GM21526 (cell line): ENCODE results near the gene GADD45B.
"Not testable (repeated sequence)": the region's sequence is repeated elsewhere in the genome, so short reads cannot be mapped to it uniquely, and the experiment has no call there.

Source experiments
- ATAC-seq: cut with Tn5 transposase; IDR thresholded peaks from one replicate; pipeline ENCODE4 v1.9.1; 2021; ENCODE audit warnings: moderate library complexity; ENCODE audit not compliant: unreplicated experiment, low FRiP score

GADD45B gene

GRCh38 chr19:2484178-2484937 lies 8.4 kb downstream of the GADD45B start:
- no peak for ATAC-seq

- ATAC-seq = no peak
Observed at GRCh38 chr19:2485428-2485827, 9.5 kb downstream of the GADD45B start.

- no peak for ATAC-seq
Observed at GRCh38 chr19:2487090-2487489, 11.2 kb downstream of the GADD45B start.

- ATAC-seq = no peak
Observed at GRCh38 chr19:2487842-2488241, 11.9 kb downstream of the GADD45B start.

GRCh38 chr19:2488405-2488941 lies 12.5 kb downstream of the GADD45B start:
- ATAC-seq = no peak

GRCh38 chr19:2488942-2489731 lies 13.2 kb downstream of the GADD45B start:
- no peak for ATAC-seq

GRCh38 chr19:2490659-2491058 lies 14.7 kb downstream of the GADD45B start:
- no peak for ATAC-seq

- ATAC-seq = no peak
Observed at GRCh38 chr19:2491130-2491801, 15.3 kb downstream of the GADD45B start.

GRCh38 chr19:2492870-2493269 lies 16.9 kb downstream of the GADD45B start:
- ATAC-seq = no peak

- ATAC-seq = not testable (repeated sequence)
Observed at GRCh38 chr19:2493448-2493847, 17.5 kb downstream of the GADD45B start.

GRCh38 chr19:2494084-2494446 lies 18.1 kb downstream of the GADD45B start:
- no peak for ATAC-seq

GRCh38 chr19:2494447-2495129 lies 18.7 kb downstream of the GADD45B start:
- ATAC-seq = no peak

- ATAC-seq = no peak
Observed at GRCh38 chr19:2495130-2495641, 19.3 kb downstream of the GADD45B start.

GRCh38 chr19:2495651-2496316 lies 19.9 kb downstream of the GADD45B start:
- no peak for ATAC-seq

- no peak for ATAC-seq
Observed at GRCh38 chr19:2497186-2497585, 21.3 kb downstream of the GADD45B start.

- ATAC-seq = no peak
Observed at GRCh38 chr19:2500156-2500555, 24.2 kb downstream of the GADD45B start.

GRCh38 chr19:2500841-2501261 lies 24.9 kb downstream of the GADD45B start:
- no peak for ATAC-seq

GRCh38 chr19:2503521-2504109 lies 27.7 kb downstream of the GADD45B start:
- no peak for ATAC-seq

- not testable (repeated sequence) for ATAC-seq
Observed at GRCh38 chr19:2506656-2507055, 30.7 kb downstream of the GADD45B start.
